ENCODE results near the gene KCNJ14. TPM values are rescaled to one million over a fixed set of nuclear protein-coding genes. Genes with fewer than 3 reads are reported as not detected.
A peak's percentile ranks its signal among the peaks of the same experiment; 100 is the strongest.

Gene KCNJ14
- total RNA-seq, 4 donors from 2014 or later: 0.19 to 1.9 (median 0.92) TPM

- TF ChIP-seq, protein P1, sequence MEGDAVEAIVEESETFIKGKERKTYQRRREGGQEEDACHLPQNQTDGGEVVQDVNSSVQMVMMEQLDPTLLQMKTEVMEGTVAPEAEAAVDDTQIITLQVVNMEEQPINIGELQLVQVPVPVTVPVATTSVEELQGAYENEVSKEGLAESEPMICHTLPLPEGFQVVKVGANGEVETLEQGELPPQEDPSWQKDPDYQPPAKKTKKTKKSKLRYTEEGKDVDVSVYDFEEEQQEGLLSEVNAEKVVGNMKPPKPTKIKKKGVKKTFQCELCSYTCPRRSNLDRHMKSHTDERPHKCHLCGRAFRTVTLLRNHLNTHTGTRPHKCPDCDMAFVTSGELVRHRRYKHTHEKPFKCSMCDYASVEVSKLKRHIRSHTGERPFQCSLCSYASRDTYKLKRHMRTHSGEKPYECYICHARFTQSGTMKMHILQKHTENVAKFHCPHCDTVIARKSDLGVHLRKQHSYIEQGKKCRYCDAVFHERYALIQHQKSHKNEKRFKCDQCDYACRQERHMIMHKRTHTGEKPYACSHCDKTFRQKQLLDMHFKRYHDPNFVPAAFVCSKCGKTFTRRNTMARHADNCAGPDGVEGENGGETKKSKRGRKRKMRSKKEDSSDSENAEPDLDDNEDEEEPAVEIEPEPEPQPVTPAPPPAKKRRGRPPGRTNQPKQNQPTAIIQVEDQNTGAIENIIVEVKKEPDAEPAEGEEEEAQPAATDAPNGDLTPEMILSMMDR (IDR thresholded peaks at IDR 0.05 in 4 of 5, conservative IDR thresholded peaks at IDR 0.05 in 1 of 5): no peak
- no peak for TF ChIP-seq POLR2A (IDR thresholded peaks at IDR 0.05)
- no peak for ATAC-seq
- H3K27me3 ChIP-seq: peaks cover 21 to 31% (median 30%) of the 10 kb centered on the region in 3 donors
- intact Hi-C loops (cut with DNase I; ENCODE audit: low total_unique reads) (no loop called here), in situ Hi-C loops (cut with MboI; ENCODE audit: low sequenced_read_pairs in 4 of 4) (no loop called here)
- no peaks in the 10 kb centered on the region for H3K36me3 ChIP-seq
- no peak within 1 kb of the TSS for H3K27ac ChIP-seq
- peak within 1 kb of the TSS in 3 of 4 donors; percentile 5 to 33 (median 27) for H3K4me3 ChIP-seq
- peaks cover 4 to 9% of the 10 kb centered on the region in 2 donors for H3K4me1 ChIP-seq
- no peaks in the 10 kb centered on the region for H3K9me3 ChIP-seq
- no peak for DNase-seq
Measured at GRCh38 chr19:48511800-48512503, 56.6 kb downstream of the KCNJ14 start, which contains the start of gene LMTK3. LMTK3 (minus strand) TSS chr19:48511835; CDS start chr19:48511576, 259 bp downstream.

DNA sequence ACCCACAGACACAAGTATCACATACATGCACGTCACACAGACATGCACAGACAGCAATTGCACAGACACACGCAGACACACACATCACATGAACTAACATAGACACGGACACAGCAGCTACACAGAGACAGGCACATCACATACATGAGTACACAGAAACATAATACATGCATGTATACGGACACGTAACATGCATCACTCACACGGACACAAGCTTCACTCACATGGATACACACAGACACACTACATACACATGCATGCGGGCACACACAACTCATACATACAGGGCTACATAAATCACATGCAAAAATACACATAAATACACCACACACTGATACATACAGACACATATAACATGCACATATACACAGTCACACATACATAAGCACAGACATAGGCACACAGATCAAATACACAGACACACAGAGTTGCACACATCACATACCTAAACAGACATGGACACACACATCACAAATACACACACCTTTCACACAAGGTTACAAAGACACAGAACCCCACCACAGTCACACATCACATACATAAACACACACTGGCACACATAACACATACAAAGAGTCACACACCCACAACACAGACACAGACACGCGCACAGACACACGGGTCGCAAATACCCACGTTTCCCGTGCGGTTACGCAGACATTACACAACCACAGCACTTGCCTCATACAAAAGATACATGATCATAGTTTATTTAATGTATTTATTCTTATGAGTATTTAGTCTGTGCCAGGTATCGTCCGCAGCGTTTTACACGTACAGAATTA lies 57.3 kb downstream of the KCNJ14 start:
- no peak for ATAC-seq
- H3K36me3 ChIP-seq: no peaks in the 10 kb centered on the region
- in situ Hi-C loops (cut with MboI; ENCODE audit: low sequenced_read_pairs in 4 of 4) (no loop called here), intact Hi-C loops (cut with DNase I; ENCODE audit: low total_unique reads) (no loop called here)
- peaks cover 21 to 31% (median 30%) of the 10 kb centered on the region in 3 donors for H3K27me3 ChIP-seq
- H3K9me3 ChIP-seq: no peaks in the 10 kb centered on the region
- peaks cover 4 to 9% of the 10 kb centered on the region in 2 donors for H3K4me1 ChIP-seq
- H3K27ac ChIP-seq: no peak overlapping the region
- peak overlapping the region in 2 of 4 donors; percentile 64 to 66 for H3K4me3 ChIP-seq
- TF ChIP-seq, protein P1 (IDR thresholded peaks at IDR 0.05 in 4 of 5, conservative IDR thresholded peaks at IDR 0.05 in 1 of 5): no peak
- no peak for TF ChIP-seq POLR2A (IDR thresholded peaks at IDR 0.05)
- no peak for DNase-seq

- ATAC-seq (peak; percentile 87 to 88), DNase-seq (peak; percentile 22 to 53)
- Histone ChIP-seq H3K36me3 (no peaks in the 10 kb centered on the region), H3K9me3 (no peaks in the 10 kb centered on the region), H3K27me3 (peaks cover 21 to 31% (median 30%) of the 10 kb centered on the region in 3 donors), H3K4me3 (peak overlapping the region; percentile 64 to 77 (median 67)), H3K27ac (no peak overlapping the region), H3K4me1 (peaks cover 4 to 9% of the 10 kb centered on the region in 2 donors)
- in situ Hi-C loops (cut with MboI; ENCODE audit: low sequenced_read_pairs in 4 of 4): no loop called here
- no peak for TF ChIP-seq POLR2A (IDR thresholded peaks at IDR 0.05)
- TF ChIP-seq, protein P1 (IDR thresholded peaks at IDR 0.05 in 4 of 5, conservative IDR thresholded peaks at IDR 0.05 in 1 of 5): no peak
- intact Hi-C loops (cut with DNase I; ENCODE audit: low total_unique reads): no loop called here
Measured at GRCh38 chr19:48513289-48514122, 58.1 kb downstream of the KCNJ14 start.

DNA sequence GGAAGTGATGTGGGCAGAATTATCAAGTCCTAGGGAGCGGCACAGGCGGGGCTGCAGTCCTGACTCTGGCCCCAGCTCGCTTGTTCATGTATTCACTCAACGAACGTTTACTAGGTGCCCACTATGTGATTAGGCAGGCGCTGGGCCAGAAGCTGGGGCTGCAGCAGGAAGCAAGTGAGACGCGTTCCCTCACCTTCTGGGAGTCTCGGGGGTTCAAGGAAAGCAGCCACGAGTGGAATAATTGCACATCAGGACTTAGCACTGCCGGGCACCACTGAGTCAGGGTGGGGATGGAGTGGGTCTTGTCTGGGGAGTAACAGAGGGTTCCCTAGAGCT lies 58.7 kb downstream of the KCNJ14 start:
- intact Hi-C loops (cut with DNase I; ENCODE audit: low total_unique reads) (no loop called here), in situ Hi-C loops (cut with MboI; ENCODE audit: low sequenced_read_pairs in 4 of 4) (no loop called here)
- no peak for TF ChIP-seq POLR2A (IDR thresholded peaks at IDR 0.05)
- TF ChIP-seq, protein P1 (IDR thresholded peaks at IDR 0.05 in 4 of 5, conservative IDR thresholded peaks at IDR 0.05 in 1 of 5): no peak
- Histone ChIP-seq H3K36me3 (no peaks in the 10 kb centered on the region), H3K27ac (no peak overlapping the region), H3K9me3 (no peaks in the 10 kb centered on the region), H3K4me1 (peaks cover 4 to 9% of the 10 kb centered on the region in 2 donors), H3K4me3 (peak overlapping the region; percentile 64 to 77 (median 67)), H3K27me3 (peaks cover 21 to 31% (median 30%) of the 10 kb centered on the region in 3 donors)
- ATAC-seq (no peak), DNase-seq (no peak)
